Measurements from ENCODE around the gene LINC01488. TPM values are rescaled to one million over a fixed set of nuclear protein-coding genes. Genes with fewer than 3 reads are reported as not detected.

LINC01488 gene
- total RNA-seq, 1 donor from 2014 or later, result not detected

- Histone ChIP-seq H3K9ac (ENCODE audit: low read length) (no peak overlapping the region), H3K9me3 (ENCODE audit: insufficient read depth, low read depth, low read length) (no peaks in the 10 kb centered on the region), H2AFZ (ENCODE audit: low read depth, low read length) (no peak overlapping the region), H3K36me3 (ENCODE audit: insufficient read depth, low read length) (no peaks in the 10 kb centered on the region), H4K20me1 (ENCODE audit: insufficient read depth, low read length) (no peaks in the 10 kb centered on the region), H3K4me1 (ENCODE audit: insufficient read depth, low read length) (no peaks in the 10 kb centered on the region), H3K4me2 (ENCODE audit: low read length) (no peak overlapping the region), H3K4me3 (ENCODE audit: insufficient read depth, low read depth, low read length) (no peak overlapping the region), H3K27ac (ENCODE audit: low read depth, low read length) (no peak overlapping the region), H3K79me2 (ENCODE audit: insufficient read depth, low read length) (no peaks in the 10 kb centered on the region), H3K27me3 (ENCODE audit: insufficient read depth, low read length) (no peaks in the 10 kb centered on the region)
- H3K27ac Mint-ChIP-seq (ENCODE audit: unreplicated experiment), result no peak overlapping the region
- no peak for FAIRE-seq
- H3K4me1 Mint-ChIP-seq (ENCODE audit: low read depth, unreplicated experiment), result no peaks in the 10 kb centered on the region
- peaks cover 3% of the 10 kb centered on the region for H3K9me3 Mint-ChIP-seq (ENCODE audit: unreplicated experiment)
- H3K36me3 Mint-ChIP-seq (ENCODE audit: low read depth, unreplicated experiment), result no peaks in the 10 kb centered on the region
- TF ChIP-seq EZH2 (IDR thresholded peaks at IDR 0.05; ENCODE audit: insufficient read depth, low read length) (no peak), CTCF (IDR thresholded peaks at IDR 0.05; ENCODE audit: insufficient read depth, low read depth, low read length) (no peak)
- DNase-seq (ENCODE audit: low read depth), result no peak
- H3K4me3 Mint-ChIP-seq (ENCODE audit: unreplicated experiment), result no peak overlapping the region
- H3K27me3 Mint-ChIP-seq (ENCODE audit: low read depth, unreplicated experiment), result peaks cover 48% of the 10 kb centered on the region
Observed at GRCh38 chr11:69531071-69531716, 49.7 kb downstream of the LINC01488 start.

GRCh38 chr11:69531717-69532088, 50.2 kb downstream of the LINC01488 start:
- Histone ChIP-seq H3K27ac (ENCODE audit: low read depth, low read length) (no peak overlapping the region), H3K27me3 (ENCODE audit: insufficient read depth, low read length) (no peaks in the 10 kb centered on the region), H3K36me3 (ENCODE audit: insufficient read depth, low read length) (no peaks in the 10 kb centered on the region), H3K4me3 (ENCODE audit: insufficient read depth, low read depth, low read length) (no peak overlapping the region), H4K20me1 (ENCODE audit: insufficient read depth, low read length) (no peaks in the 10 kb centered on the region), H2AFZ (ENCODE audit: low read depth, low read length) (no peak overlapping the region), H3K4me2 (ENCODE audit: low read length) (no peak overlapping the region), H3K9ac (ENCODE audit: low read length) (no peak overlapping the region), H3K4me1 (ENCODE audit: insufficient read depth, low read length) (no peaks in the 10 kb centered on the region), H3K9me3 (ENCODE audit: insufficient read depth, low read depth, low read length) (no peaks in the 10 kb centered on the region), H3K79me2 (ENCODE audit: insufficient read depth, low read length) (no peaks in the 10 kb centered on the region)
- Mint-ChIP-seq H3K27ac (ENCODE audit: unreplicated experiment) (no peak overlapping the region), H3K9me3 (ENCODE audit: unreplicated experiment) (peaks cover 3% of the 10 kb centered on the region), H3K36me3 (ENCODE audit: low read depth, unreplicated experiment) (no peaks in the 10 kb centered on the region), H3K27me3 (ENCODE audit: low read depth, unreplicated experiment) (peaks cover 47% of the 10 kb centered on the region), H3K4me1 (ENCODE audit: low read depth, unreplicated experiment) (no peaks in the 10 kb centered on the region), H3K4me3 (ENCODE audit: unreplicated experiment) (no peak overlapping the region)
- no peak for TF ChIP-seq CTCF (IDR thresholded peaks at IDR 0.05; ENCODE audit: insufficient read depth, low read depth, low read length)
- TF ChIP-seq EZH2 (IDR thresholded peaks at IDR 0.05; ENCODE audit: insufficient read depth, low read length), result no peak
- DNase-seq (ENCODE audit: low read depth), result no peak
- FAIRE-seq, result no peak
